ENCODE data around the gene TJAP1.

TJAP1 gene

GRCh38 chr6:43541774-43542471 is 64.6 kb downstream of the TJAP1 start:
- no peak for DNase-seq

GRCh38 chr6:43544461-43544860 is 67.1 kb downstream of the TJAP1 start:
- DNase-seq = no peak

- no peak for DNase-seq
These were observed 69.9 kb downstream of the TJAP1 start for GRCh38 chr6:43547222-43547621.
